ENCODE results near the gene CTBP2.

Gene CTBP2

GRCh38 chr10:125009661-125010161 is 150.7 kb downstream of the CTBP2 start:
- H3K4me3 ChIP-seq (ENCODE audit: control insufficient read depth, low read depth, low read length) = no peak overlapping the region
- no peak for TF ChIP-seq CTCF (IDR thresholded peaks at IDR 0.05; ENCODE audit: control insufficient read depth, insufficient read depth, low read depth, low read length, missing control alignments)
- no peak for DNase-seq (ENCODE audit: low read depth)

GRCh38 chr10:125008689-125009638 is 151.4 kb downstream of the CTBP2 start:
- no peak overlapping the region for H3K4me3 ChIP-seq (ENCODE audit: control insufficient read depth, low read depth, low read length)
- no peak for TF ChIP-seq CTCF (IDR thresholded peaks at IDR 0.05; ENCODE audit: control insufficient read depth, insufficient read depth, low read depth, low read length, missing control alignments)
- DNase-seq (ENCODE audit: low read depth) = no peak

GRCh38 chr10:125007436-125007835 is 152.9 kb downstream of the CTBP2 start:
- DNase-seq (ENCODE audit: low read depth) = no peak
- no peak overlapping the region for H3K4me3 ChIP-seq (ENCODE audit: control insufficient read depth, low read depth, low read length)
- TF ChIP-seq CTCF (IDR thresholded peaks at IDR 0.05; ENCODE audit: control insufficient read depth, insufficient read depth, low read depth, low read length, missing control alignments) = no peak

GRCh38 chr10:125006921-125007426 is 153.4 kb downstream of the CTBP2 start:
- DNase-seq (ENCODE audit: low read depth) = peak; percentile 80
- no peak overlapping the region for H3K4me3 ChIP-seq (ENCODE audit: control insufficient read depth, low read depth, low read length)
- no peak for TF ChIP-seq CTCF (IDR thresholded peaks at IDR 0.05; ENCODE audit: control insufficient read depth, insufficient read depth, low read depth, low read length, missing control alignments)

- no peak for DNase-seq (ENCODE audit: low read depth)
- TF ChIP-seq CTCF (IDR thresholded peaks at IDR 0.05; ENCODE audit: control insufficient read depth, insufficient read depth, low read depth, low read length, missing control alignments) = no peak
These were observed 154.1 kb downstream of the CTBP2 start for GRCh38 chr10:125006188-125006680.

GRCh38 chr10:125005312-125006187 is 154.8 kb downstream of the CTBP2 start:
- no peak for DNase-seq (ENCODE audit: low read depth)

More at GRCh38 chr10:125006188-125006680, 154.1 kb downstream of the CTBP2 start:
- no peak overlapping the region for H3K4me3 ChIP-seq (ENCODE audit: control insufficient read depth, low read depth, low read length)

More at GRCh38 chr10:125005312-125006187, 154.8 kb downstream of the CTBP2 start:
- no peak for TF ChIP-seq CTCF (IDR thresholded peaks at IDR 0.05; ENCODE audit: control insufficient read depth, insufficient read depth, low read depth, low read length, missing control alignments)
- no peak overlapping the region for H3K4me3 ChIP-seq (ENCODE audit: control insufficient read depth, low read depth, low read length)
